ENCODE results near the gene FTSJ1. TPM values are rescaled to one million over a fixed set of nuclear protein-coding genes. Genes with fewer than 3 reads are reported as not detected.

FTSJ1 gene
- total and polyA plus RNA-seq, 2 of the 8 experiments (the other 6 are each of a cell fraction or from before 2014, with no cell fraction given): 62.4 to 80.4 TPM

DNA sequence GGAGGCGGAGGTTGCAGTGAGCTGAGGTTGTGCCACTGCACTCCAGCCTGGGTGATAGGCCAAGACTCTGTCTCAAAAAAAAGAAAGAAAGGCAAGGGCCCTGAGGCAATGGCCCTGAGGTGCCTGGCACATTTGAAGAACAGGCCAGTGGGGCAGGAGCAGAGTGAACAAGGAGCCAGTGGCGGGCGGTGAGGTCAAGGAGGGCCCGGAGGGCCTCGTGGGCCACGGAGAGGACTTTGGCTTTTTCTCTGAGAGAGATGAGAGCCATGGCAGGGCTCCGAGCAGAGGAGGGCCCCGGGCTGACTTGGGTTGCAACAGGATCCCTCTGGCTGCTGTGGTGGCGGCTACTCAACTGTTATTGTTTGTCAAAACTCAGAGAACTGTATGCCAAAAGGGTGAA is 13.3 kb downstream of the FTSJ1 start:
- Histone ChIP-seq H3K9me3 (ENCODE audit: insufficient read depth in 2 of 2, low read depth in 1 of 2, low read length in 1 of 2) (no peaks in the 10 kb centered on the region), H3K4me3 (ENCODE audit: extremely low read depth in 1 of 4, insufficient read depth in 2 of 4, low read depth in 3 of 4, low read length in 4 of 4) (no peak overlapping the region), H3K23me2 (ENCODE audit: low read depth, low read length) (no peaks in the 10 kb centered on the region), H3K4me2 (ENCODE audit: insufficient read depth in 1 of 2, low read depth in 2 of 2, low read length in 2 of 2) (no peak overlapping the region), H3K18ac (ENCODE audit: extremely low read depth, low read length) (no peak overlapping the region), H3K14ac (ENCODE audit: insufficient read length) (no peak overlapping the region), H2BK120ac (replicated peaks; ENCODE audit: low read depth, low read length) (no peak overlapping the region), H2BK15ac (ENCODE audit: low read length) (no peak overlapping the region), H4K8ac (ENCODE audit: extremely low read depth, insufficient read depth, low read length) (no peak overlapping the region), H3K56ac (replicated peaks; ENCODE audit: insufficient read length, low read depth, low read length) (no peak overlapping the region), H2AK5ac (ENCODE audit: low read depth, low read length) (no peak overlapping the region), H3K27me3 (replicated peaks in 1 of 4; ENCODE audit: control insufficient read depth in 3 of 4, extremely low read depth in 1 of 4, insufficient read depth in 3 of 4, low read length in 3 of 4) (no peaks in the 10 kb centered on the region), H3K79me1 (ENCODE audit: low read depth, low read length) (no peaks in the 10 kb centered on the region), H2AFZ (ENCODE audit: low read length) (no peak overlapping the region), H3K79me2 (ENCODE audit: control insufficient read depth in 1 of 2, insufficient read depth in 2 of 2, low read length in 2 of 2) (no peaks in the 10 kb centered on the region), H3K9ac (replicated peaks in 1 of 4; ENCODE audit: extremely low read depth in 1 of 4, low read depth in 3 of 4, low read length in 3 of 4) (no peak overlapping the region), H2BK20ac (ENCODE audit: low read length) (no peak overlapping the region), H4K5ac (ENCODE audit: insufficient read length, low read depth, low read length) (no peak overlapping the region), H3K4me1 (replicated peaks in 1 of 4; ENCODE audit: control insufficient read depth in 3 of 4, insufficient read depth in 4 of 4, low read length in 3 of 4) (no peaks in the 10 kb centered on the region; a peak in 1 of 7 replicates), H2BK5ac (ENCODE audit: low read depth, low read length) (no peak overlapping the region), H3K23ac (ENCODE audit: insufficient read length) (no peak overlapping the region), H3K36me3 (ENCODE audit: control insufficient read depth in 2 of 4, insufficient read depth in 4 of 4, low read length in 3 of 4) (peaks cover 0 to 3% (median 1%) of the 10 kb centered on the region in 4 experiments; a peak in 3 of 8 replicates), H3K27ac (ENCODE audit: low read depth, low read length) (no peak overlapping the region), H2BK12ac (ENCODE audit: low read depth, low read length) (no peak overlapping the region), H3K4ac (replicated peaks; ENCODE audit: insufficient read length, low read depth, low read length) (no peak overlapping the region), H4K20me1 (replicated peaks in 1 of 2; ENCODE audit: control insufficient read depth in 1 of 2, insufficient read depth in 2 of 2, low read length in 2 of 2) (no peaks in the 10 kb centered on the region), H4K91ac (replicated peaks; ENCODE audit: insufficient read length, low read length) (no peak overlapping the region)
- ChIA-PET POLR2A (ENCODE audit: partially characterized antibody) (interaction anchor here (1.6 kb wide), 1 partner anchor 16 kb away, joined by 4 read pairs; no protein-coding TSS in a partner anchor), CTCF (ENCODE audit: partially characterized antibody) (no interaction called here)
- DNase-seq (ENCODE audit: low read depth in 1 of 2, low spot score in 2 of 2) (no peak), FAIRE-seq (no peak)
- 90% methylated on average over 4 of the region's 9 CpGs; no CpG with 5 or more reads in 1 of the 2 experiments for WGBS, 2 experiments (ENCODE audit: extremely low coverage in 1 of 2, insufficient coverage in 1 of 2, insufficient read length in 1 of 2, insufficient replicate concordance in 2 of 2, low coverage in 1 of 2, low lambda C conversion rate in 2 of 2, missing lambda C conversion rate in 1 of 2)
- TF ChIP-seq POU5F1 (IDR thresholded peaks at IDR 0.05; ENCODE audit: low read depth, low read length) (no peak), HDAC2 (IDR thresholded peaks at IDR 0.05; ENCODE audit: borderline replicate concordance in 1 of 2, low read depth in 2 of 2, low read length in 2 of 2) (no peak), RXRA (IDR thresholded peaks at IDR 0.05; ENCODE audit: insufficient read depth, low read depth, low read length) (no peak), SIX5 (IDR thresholded peaks at IDR 0.05; ENCODE audit: low read depth, low read length) (no peak), CREB1 (IDR thresholded peaks at IDR 0.05) (no peak), KDM5A (IDR thresholded peaks at IDR 0.05; ENCODE audit: low read length) (no peak), TCF12 (IDR thresholded peaks at IDR 0.05; ENCODE audit: low read depth, low read length) (no peak), ZNF274 (IDR thresholded peaks at IDR 0.05; ENCODE audit: borderline replicate concordance, extremely low read depth, low read length) (no peak), FOSL1 (IDR thresholded peaks at IDR 0.05; ENCODE audit: insufficient read depth, low read depth, low read length) (no peak)
- TF ChIP-seq, protein P1, sequence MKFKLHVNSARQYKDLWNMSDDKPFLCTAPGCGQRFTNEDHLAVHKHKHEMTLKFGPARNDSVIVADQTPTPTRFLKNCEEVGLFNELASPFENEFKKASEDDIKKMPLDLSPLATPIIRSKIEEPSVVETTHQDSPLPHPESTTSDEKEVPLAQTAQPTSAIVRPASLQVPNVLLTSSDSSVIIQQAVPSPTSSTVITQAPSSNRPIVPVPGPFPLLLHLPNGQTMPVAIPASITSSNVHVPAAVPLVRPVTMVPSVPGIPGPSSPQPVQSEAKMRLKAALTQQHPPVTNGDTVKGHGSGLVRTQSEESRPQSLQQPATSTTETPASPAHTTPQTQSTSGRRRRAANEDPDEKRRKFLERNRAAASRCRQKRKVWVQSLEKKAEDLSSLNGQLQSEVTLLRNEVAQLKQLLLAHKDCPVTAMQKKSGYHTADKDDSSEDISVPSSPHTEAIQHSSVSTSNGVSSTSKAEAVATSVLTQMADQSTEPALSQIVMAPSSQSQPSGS (IDR thresholded peaks at IDR 0.05; ENCODE audit: low read length): no peak
- TF ChIP-seq, protein P2, sequence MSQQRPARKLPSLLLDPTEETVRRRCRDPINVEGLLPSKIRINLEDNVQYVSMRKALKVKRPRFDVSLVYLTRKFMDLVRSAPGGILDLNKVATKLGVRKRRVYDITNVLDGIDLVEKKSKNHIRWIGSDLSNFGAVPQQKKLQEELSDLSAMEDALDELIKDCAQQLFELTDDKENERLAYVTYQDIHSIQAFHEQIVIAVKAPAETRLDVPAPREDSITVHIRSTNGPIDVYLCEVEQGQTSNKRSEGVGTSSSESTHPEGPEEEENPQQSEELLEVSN (IDR thresholded peaks at IDR 0.05): no peak

Measured in H1 (cell line).